Common myeloid progenitor, CD34-positive (primary cell): ENCODE results near the gene PPP1R26.

Source experiments
- CTCF ChIA-PET: fragments of 350-600 bp; sonication (Branson Sonifier 250); formaldehyde crosslinking; loops from one replicate; lab custom pipeline; 2021; ENCODE audit warnings: antibody characterized with exemption; lab: Charles Lee
- POLR2A ChIA-PET: fragments of 350-600 bp; sonication (Branson Sonifier 250); formaldehyde crosslinking; loops from one replicate; lab custom pipeline; 2021; ENCODE audit warnings: antibody characterized with exemption; lab: Charles Lee
- DNase-seq, 3 donors: peaks; one replicate each; pipeline versions ENCODE4 v3.0.0 to v3.0.0-alpha.2; 2013
- H3K27ac ChIP-seq, 2 experiments: 1 replicate in 1 of 2; 2 replicates in 1 of 2; pipeline ENCODE4 v1.7.0; 2013; ENCODE audit warnings: inconsistent platforms in 2 of 2, low read length in 2 of 2, mild to moderate bottlenecking in 2 of 2, low read depth in 1 of 2, moderate library complexity in 1 of 2; ENCODE audit not compliant: severe bottlenecking in 2 of 2, insufficient read depth in 1 of 2, poor library complexity in 1 of 2
- H3K27me3 ChIP-seq, 5 experiments: replicated peaks in 2 of 5; 1 replicate in 3 of 5; 2 replicates in 2 of 5; pipeline versions ENCODE4 v1.6.1 to v1.7.0; 2013; ENCODE audit warnings: low read length in 4 of 5, mild to moderate bottlenecking in 2 of 5, moderate library complexity in 2 of 5, inconsistent platforms in 1 of 5; ENCODE audit not compliant: insufficient read depth in 5 of 5, control insufficient read depth in 4 of 5
- H3K36me3 ChIP-seq, 4 experiments: 1 replicate in 2 of 4; 2 replicates in 2 of 4; pipeline versions ENCODE4 v1.6.1 to v1.7.0; 2013; ENCODE audit warnings: low read length in 3 of 4, control low read depth in 1 of 4, mild to moderate bottlenecking in 1 of 4; ENCODE audit not compliant: control insufficient read depth in 4 of 4, insufficient read depth in 4 of 4
- H3K4me1 ChIP-seq, 4 experiments: 1 replicate in 3 of 4; 2 replicates in 1 of 4; pipeline versions ENCODE4 v1.6.1 to v1.7.1; 2013; ENCODE audit warnings: low read length in 3 of 4, mild to moderate bottlenecking in 3 of 4, control low read depth in 1 of 4, inconsistent platforms in 1 of 4, moderate library complexity in 1 of 4; ENCODE audit not compliant: control insufficient read depth in 4 of 4, insufficient read depth in 4 of 4; ENCODE audit errors: control extremely low read depth in 1 of 4
- H3K4me3 ChIP-seq, 7 experiments: 1 replicate in 4 of 7; 2 replicates in 3 of 7; pipeline versions ENCODE4 v1.5.1 to v1.7.0; 2013; ENCODE audit warnings: mild to moderate bottlenecking in 7 of 7, low read length in 6 of 7, moderate library complexity in 6 of 7, inconsistent platforms in 2 of 7, low read depth in 2 of 7, control low read depth in 1 of 7; ENCODE audit not compliant: insufficient read depth in 4 of 7, control insufficient read depth in 1 of 7; ENCODE audit errors: extremely low read depth in 1 of 7
- H3K9me3 ChIP-seq, 5 experiments: 1 replicate in 4 of 5; 2 replicates in 1 of 5; pipeline versions ENCODE4 v1.6.1 to v1.7.1; 2013; ENCODE audit warnings: low read length in 4 of 5, mild to moderate bottlenecking in 2 of 5, inconsistent platforms in 1 of 5, low read depth in 1 of 5, moderate library complexity in 1 of 5; ENCODE audit not compliant: control insufficient read depth in 4 of 5, insufficient read depth in 2 of 5; ENCODE audit errors: control extremely low read depth in 1 of 5
- WGBS: methylation state at CpG from one replicate; pipeline ENCODE4 v1.1.5; 2013; ENCODE audit not compliant: insufficient coverage; 5-methylcytosine and 5-hydroxymethylcytosine counted together

The PPP1R26 gene

DNA sequence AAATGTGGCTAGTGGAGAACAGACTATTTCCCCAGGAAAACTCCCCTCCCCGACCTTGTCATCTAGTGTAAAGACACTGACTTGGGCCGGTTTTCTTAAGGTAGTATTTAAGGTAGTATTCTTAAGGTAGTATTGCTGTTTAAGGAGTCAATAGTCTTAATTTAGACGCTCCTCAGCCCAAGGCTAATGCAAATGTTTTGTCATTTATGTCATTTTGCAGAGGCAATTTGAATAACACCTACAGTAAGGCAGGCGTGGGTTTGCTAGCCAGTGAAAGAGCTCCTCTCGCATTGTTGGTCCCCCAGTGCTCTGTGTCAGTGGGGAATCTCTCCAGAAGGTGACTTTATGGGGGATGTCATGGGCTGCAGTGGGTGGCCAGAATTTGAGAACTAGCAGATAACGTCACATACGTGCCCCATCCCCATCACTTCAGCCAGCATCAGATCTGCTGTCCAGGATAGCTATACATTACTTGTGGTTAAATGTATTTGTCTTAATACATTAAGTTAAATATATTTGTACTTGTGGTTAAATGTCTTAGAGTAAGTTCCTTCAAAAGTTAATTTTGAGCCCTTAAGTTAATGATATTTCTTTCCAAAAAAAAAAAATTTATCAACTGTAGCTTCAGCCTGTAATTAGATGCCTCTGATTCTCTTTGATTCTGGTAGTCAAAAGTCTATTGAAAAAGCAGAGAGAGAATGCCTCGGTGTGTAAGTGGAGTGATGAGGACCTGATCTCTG, 2.6 kb downstream of the PPP1R26 start:
- 93% methylated on average over 3 of the region's 8 CpGs for WGBS
- H3K9me3 ChIP-seq, result no peaks in the 10 kb centered on the region
- H3K27me3 ChIP-seq, result peaks cover 0 to 2% (median 0%) of the 10 kb centered on the region in 5 experiments
- DNase-seq, result no peak
- H3K36me3 ChIP-seq, result peaks cover 4 to 38% (median 27%) of the 10 kb centered on the region in 4 experiments
- CTCF ChIA-PET, result no interaction called here
- no peak overlapping the region for H3K27ac ChIP-seq
- POLR2A ChIA-PET, result no interaction called here
- H3K4me3 ChIP-seq, result no peak overlapping the region
- peaks cover 0 to 24% (median 15%) of the 10 kb centered on the region in 4 experiments for H3K4me1 ChIP-seq

GRCh38 chr9:135484460-135485277, 5.1 kb downstream of the PPP1R26 start:
- Histone ChIP-seq H3K36me3 (peaks cover 4 to 54% (median 30%) of the 10 kb centered on the region in 4 experiments), H3K27ac (no peak overlapping the region), H3K9me3 (no peaks in the 10 kb centered on the region), H3K4me3 (no peak overlapping the region), H3K4me1 (peaks cover 0 to 19% (median 11%) of the 10 kb centered on the region in 4 experiments), H3K27me3 (no peaks in the 10 kb centered on the region)
- DNase-seq, result no peak
- ChIA-PET CTCF (no interaction called here), POLR2A (no interaction called here)
- 98% methylated on average over 26 of the region's 47 CpGs for WGBS

DNA sequence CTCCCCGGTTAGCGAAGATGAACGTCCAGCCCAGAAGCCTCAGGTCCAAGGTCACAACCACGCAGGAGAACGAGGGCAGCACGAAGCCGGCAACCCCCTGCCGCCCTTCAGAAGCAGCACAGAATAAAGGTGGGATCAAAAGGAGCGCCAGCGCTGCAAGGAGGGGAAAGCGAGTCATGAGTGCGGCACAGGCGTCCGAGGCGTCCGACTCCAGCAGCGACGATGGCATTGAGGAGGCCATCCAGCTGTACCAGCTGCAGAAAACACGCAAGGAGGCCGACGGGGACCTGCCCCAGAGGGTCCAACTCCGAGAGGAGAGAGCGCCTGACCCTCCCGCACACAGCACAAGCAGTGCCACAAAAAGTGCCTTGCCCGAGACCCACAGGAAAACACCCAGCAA, 5.8 kb downstream of the PPP1R26 start:
- DNase-seq, result no peak
- 96% methylated on average over 25 of the region's 25 CpGs for WGBS
- POLR2A ChIA-PET, result no interaction called here
- CTCF ChIA-PET, result no interaction called here
- Histone ChIP-seq H3K27me3 (no peaks in the 10 kb centered on the region), H3K36me3 (peaks cover 4 to 54% (median 31%) of the 10 kb centered on the region in 4 experiments), H3K9me3 (no peaks in the 10 kb centered on the region), H3K4me1 (peaks cover 0 to 19% (median 8%) of the 10 kb centered on the region in 4 experiments), H3K27ac (no peak overlapping the region), H3K4me3 (no peak overlapping the region)

DNA sequence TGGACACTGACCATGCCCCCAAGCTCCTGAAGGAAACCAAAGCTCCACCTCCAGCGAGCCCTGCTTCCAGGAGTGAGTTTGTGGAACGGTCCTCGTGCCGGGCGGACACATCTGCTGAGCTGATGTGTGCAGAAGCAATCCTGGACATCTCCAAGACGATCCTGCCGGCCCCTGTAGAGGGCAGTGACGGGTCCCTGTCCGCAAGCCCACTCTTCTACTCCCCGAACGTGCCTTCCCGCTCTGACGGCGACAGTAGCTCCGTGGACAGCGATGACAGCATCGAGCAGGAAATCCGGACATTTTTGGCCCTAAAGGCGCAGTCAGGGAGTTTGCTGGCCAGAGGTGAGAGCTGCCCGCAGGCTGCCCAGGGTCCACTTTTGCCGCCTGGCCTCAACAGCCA, 6.2 kb downstream of the PPP1R26 start:
- Histone ChIP-seq H3K9me3 (no peaks in the 10 kb centered on the region), H3K27ac (no peak overlapping the region), H3K4me3 (no peak overlapping the region), H3K36me3 (peaks cover 4 to 54% (median 32%) of the 10 kb centered on the region in 4 experiments), H3K4me1 (peaks cover 0 to 14% (median 4%) of the 10 kb centered on the region in 4 experiments), H3K27me3 (no peaks in the 10 kb centered on the region)
- ChIA-PET POLR2A (no interaction called here), CTCF (no interaction called here)
- 97% methylated on average over 21 of the region's 21 CpGs for WGBS
- no peak for DNase-seq

DNA sequence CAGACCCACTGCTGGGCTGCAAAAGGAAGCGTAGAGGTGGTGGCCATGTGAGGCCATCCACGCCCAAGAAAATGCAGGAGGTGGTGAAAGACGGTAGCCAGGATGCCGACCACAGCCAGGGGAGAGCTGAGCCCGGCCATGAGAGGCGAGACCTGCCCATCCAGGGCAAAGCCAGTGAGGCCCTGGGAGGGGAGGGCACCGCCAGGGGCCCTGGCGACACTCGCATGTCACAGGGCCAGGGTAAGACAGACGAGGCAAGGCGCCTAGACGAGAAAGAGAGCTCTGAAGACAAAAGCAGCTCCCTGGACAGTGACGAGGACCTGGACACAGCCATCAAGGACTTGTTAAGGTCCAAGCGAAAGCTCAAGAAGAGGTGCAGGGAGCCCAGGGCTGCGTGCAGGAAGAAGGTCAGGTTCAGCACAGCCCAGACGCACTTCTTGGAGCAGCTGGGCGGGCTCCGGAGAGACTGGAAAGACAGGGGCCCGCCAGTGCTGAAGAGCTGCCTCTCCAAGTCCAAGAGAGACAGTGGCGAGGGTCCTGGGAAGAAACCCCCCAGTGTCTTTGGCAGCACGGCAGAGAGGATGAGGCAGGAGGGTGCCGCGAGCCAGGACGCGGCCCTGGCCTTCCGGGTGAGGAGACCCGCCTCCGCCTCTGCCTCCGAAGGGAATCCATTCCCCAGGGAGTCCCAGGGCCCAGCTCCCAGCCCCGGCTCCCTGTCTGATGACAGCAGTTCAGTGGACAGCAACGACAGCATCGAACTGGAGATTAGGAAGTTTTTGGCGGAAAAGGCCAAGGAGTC, 6.9 kb downstream of the PPP1R26 start:
- H3K36me3 ChIP-seq, result peaks cover 4 to 54% (median 32%) of the 10 kb centered on the region in 4 experiments
- ChIA-PET POLR2A (no interaction called here), CTCF (no interaction called here)
- no peaks in the 10 kb centered on the region for H3K9me3 ChIP-seq
- DNase-seq, result no peak
- no peak overlapping the region for H3K4me3 ChIP-seq
- no peak overlapping the region for H3K27ac ChIP-seq
- H3K4me1 ChIP-seq, result peaks cover 0 to 8% (median 0%) of the 10 kb centered on the region in 4 experiments
- H3K27me3 ChIP-seq, result no peaks in the 10 kb centered on the region
- WGBS, result 97% methylated on average over 32 of the region's 33 CpGs

- Histone ChIP-seq H3K4me3 (no peak overlapping the region), H3K36me3 (peaks cover 4 to 54% (median 32%) of the 10 kb centered on the region in 4 experiments), H3K9me3 (no peaks in the 10 kb centered on the region), H3K27me3 (no peaks in the 10 kb centered on the region), H3K4me1 (no peaks in the 10 kb centered on the region), H3K27ac (no peak overlapping the region)
- CTCF ChIA-PET, result interaction anchor here (1.3 kb wide), 1 partner anchor 13 kb away, joined by 4 read pairs; no protein-coding TSS in a partner anchor
- POLR2A ChIA-PET, result no interaction called here
- no peak for DNase-seq
- 97% methylated on average over 38 of the region's 40 CpGs for WGBS
These were observed 7.9 kb downstream of the PPP1R26 start for GRCh38 chr9:135487281-135488012.
